NCI-H69 (cell line): Measurements from ENCODE around the gene DET1.
"Not testable (repeated sequence)": the region's sequence is repeated elsewhere in the genome, so short reads cannot be mapped to it uniquely, and the experiment has no call there.

Experiments
- DNase-seq: peaks from one replicate; lab custom pipeline; 2025; lab: John Stamatoyannopoulos, UW

DET1 gene

DNA sequence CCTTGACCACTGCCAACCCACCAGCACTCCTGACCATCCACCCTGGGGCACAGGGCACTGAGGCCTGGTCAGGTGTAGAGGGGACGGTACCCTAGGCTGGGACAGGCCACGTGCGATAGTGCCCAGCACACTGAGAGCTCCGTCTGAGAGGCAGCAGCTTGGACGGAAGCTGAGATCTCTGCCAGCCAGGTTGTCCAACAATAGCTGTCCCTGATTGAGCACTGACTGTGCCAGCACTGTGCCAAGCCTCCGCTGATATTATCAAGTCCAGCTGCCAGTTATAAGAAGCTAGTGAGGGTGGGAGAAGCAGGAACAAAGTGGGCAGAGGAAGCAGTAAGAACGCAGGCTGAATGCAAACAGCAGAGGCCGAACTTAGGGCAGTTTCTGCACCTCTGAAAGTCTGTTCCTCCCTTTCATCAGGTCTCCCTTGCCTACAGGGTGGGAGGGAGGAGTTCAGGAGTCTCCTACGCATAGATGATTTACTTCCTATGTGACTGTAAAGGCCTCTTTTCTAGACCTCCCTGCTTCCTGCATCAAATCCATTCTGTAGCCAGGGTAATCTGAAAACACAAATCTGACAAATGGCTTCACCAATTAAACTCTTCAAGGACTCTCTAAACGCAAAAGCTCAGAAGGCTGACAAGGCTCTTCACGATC, 49.2 kb downstream of the DET1 start:
- no peak for DNase-seq

DNA sequence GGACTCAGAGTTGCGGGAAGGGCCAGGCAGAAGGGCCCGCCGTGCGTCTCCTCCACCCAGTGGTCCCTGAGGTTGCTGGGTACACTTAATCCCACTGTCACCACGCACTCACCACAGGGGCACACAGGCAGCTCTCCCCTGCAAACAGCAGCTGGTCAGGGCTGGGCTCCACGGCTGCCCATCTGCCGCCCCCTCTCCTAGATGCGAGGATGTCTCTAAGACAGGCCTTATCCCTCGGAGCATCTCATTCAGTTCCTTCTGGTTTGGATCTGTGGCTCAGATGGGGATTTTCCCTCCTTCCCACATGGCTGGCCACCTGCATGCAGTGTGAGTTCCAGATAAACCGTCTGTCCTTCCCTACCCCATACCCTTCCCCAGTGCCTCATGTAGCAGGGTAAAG, 52.6 kb downstream of the DET1 start:
- DNase-seq, result peak; percentile 17

DNA sequence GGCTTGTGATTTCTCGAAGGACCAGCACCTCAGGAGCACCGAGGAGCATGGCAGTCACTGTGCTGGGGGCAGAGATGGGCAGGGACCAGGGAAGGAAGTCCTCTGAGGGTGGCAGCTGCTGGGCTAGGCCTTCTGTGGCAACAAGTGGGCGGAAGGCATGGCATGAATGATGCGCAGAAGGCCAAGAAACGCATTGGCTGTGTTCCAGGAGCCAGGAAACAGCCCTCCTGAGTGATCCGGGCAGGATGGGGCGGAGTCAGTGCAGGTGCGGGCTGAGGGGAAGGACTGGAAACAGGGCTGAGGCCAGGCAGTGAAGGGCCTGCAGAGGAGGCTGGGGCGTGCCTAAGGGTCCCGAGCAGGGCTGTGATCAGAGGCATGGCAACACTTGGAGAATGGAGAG, 55.3 kb downstream of the DET1 start:
- DNase-seq, result peak; percentile 77

DNA sequence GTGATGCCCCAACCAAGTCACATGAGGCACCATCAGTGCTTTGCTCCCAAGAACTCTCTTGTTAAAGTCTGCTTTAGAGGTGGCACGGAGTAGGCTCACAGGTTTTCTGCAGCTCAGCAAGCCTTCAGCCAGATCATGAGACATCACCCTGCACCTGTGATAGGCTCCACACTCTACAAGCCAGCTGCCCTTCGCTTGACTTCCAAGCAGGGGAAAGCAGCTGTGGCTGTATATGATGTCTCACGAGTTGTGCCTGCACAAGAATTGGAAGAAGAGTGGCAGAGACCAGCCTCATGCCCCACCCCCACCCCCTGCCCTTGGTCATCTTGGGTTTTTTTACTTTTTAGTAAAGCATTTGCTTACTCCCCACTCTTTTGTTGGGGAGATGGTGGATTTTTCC, 56.4 kb downstream of the DET1 start:
- no peak for DNase-seq

DNA sequence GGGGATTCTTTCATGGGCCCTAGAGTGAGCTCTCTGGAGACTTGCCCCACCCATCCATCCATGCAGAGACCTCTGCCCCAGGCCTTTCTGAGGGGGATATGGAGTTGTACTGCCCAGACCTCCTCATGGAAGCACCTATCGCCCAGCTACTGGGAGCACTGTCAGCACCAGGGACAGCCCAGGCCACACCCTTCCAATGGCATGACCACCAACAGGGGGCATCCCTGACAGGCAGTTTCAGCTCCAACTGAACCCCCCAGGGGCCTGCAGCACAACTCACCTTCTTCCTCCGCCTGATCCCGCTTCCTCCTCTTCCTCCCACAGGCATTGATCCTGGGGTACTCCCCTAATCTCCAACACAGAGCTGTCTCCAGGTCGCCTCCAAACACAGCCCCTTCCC, 57.2 kb downstream of the DET1 start:
- DNase-seq, result no peak

DNA sequence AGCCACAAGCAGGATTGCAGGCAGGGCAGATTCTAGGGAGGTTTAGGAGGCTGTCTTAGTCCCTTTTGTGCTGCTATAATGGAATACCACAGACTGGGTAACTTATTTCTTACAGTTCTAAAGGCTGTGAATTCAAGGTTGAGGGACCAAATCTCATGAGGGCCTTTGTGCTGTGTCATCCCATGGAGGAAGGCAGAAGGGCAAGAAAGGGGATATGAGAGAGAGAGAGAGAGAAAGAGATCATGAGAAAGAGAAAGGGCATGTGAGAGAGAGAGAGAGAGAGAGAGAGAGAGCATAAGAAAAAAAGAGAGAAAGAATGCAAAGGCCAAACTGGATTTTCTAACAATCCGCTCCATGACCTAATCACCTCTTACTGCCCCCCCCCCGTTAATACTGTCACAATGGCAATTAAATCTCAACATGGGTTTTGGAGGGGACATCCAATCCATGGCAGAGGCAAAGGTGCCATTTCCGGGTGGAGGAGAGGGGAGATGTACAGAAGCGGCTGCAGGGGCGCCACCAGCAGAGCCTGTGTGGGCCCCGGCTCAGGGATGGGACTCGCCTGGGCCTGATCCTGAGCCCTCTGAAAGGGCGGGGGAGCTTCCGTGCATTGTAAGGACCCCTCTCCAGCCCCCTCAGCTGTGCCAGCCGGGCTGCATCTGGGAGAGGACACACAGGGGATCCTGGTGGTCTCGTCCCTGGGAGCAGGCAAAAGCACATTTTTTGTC, 58.5 kb downstream of the DET1 start:
- DNase-seq, result no peak

DNA sequence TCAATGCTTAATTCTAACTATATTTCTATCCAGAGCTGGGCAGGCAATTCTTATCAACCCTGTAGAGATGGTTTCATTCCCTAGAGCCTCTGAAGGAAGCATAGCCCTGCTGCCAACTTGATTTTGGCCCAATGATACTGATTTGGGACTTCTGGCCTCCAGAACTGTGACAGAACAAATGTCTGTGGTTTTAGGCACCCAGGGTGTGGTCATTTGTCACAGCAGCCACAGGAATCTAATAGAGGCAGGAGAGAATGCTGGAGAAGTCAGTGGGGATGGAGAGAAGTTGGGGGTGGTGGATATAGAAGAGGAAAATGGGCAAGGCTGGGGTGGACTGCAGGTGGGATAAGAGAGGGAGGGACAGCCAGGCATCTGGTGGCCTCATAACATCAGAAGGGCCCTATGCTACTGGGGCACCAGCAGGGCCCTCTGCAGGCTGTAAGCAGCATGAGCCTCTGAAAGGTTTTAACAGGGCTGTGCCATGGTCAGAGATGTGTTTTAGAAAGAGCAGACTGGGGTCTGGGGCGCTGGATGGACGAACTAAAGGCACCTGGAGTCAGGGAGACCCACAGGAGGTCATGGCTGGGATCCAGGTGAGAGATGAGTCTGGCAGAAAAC, 59.2 kb downstream of the DET1 start:
- no peak for DNase-seq

DNA sequence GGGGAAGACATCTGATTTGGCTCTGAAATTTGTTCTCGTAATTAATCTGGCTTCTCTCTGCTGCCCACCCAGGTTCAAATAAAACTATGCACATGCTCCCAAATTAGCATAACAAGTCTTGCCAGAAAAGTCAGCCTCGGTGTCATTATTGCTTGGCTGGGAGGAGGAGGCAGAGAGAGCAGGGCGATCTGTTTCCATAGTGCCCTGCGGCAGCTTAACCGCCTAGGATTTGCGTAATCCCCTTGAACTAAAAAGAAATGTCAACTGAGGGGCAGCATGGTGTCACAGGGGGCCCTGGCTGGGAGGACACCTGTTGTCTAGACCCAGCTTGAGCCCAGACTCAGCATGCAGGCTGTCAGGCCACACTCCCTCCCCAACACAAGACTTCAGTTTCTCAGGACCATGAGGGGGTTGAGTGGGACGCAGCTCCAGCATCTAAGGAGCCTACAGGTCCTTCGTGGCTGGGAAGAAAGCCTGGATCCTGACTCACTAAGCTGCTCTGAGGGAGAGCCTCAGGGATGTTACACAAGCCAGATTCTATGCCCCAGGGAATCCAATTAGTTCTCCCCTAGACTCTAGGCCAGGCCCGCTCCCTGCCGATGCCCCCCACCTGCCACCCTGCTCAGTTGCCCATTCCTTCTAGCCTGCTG, 61.7 kb downstream of the DET1 start:
- DNase-seq, result peak; percentile 20

DNA sequence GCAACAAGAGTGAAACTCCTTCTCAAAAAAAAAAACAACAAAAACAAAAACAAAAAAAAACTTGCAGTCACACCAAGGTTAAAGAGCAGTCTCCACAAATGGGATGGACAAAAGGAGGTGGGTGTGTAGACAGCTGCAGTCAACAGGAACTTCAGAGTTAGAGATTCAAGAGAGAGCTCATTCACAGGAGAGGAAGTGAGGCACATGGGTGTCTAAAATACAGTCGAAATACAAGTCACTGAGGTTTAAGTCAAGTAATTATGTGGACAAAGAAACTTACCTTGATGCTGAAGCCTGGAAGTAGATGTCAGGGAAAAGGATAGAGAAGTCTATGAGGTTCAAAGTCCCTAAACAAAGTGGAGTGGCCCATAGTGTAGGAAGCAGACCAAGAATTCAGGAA, 64.2 kb downstream of the DET1 start:
- no peak for DNase-seq

DNA sequence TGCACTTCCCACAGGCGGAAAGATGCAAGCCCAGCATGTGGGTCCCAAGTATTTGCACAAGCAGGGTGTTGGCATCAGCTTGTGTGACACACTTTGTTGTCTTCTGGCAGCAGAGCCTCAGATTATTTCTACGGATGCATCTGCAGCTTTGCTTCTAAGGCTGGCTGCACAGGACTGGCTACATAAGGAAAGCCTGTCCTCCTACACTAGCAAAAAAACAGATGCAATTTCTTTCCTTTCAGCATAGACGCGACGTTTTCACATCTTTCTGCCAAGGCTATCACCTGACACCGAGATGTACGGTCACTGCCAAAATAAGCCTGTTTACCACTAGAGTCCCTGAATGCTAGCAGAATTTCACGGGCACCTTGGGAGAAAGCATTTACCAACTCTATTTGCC, 65.5 kb downstream of the DET1 start:
- DNase-seq, result no peak

DNA sequence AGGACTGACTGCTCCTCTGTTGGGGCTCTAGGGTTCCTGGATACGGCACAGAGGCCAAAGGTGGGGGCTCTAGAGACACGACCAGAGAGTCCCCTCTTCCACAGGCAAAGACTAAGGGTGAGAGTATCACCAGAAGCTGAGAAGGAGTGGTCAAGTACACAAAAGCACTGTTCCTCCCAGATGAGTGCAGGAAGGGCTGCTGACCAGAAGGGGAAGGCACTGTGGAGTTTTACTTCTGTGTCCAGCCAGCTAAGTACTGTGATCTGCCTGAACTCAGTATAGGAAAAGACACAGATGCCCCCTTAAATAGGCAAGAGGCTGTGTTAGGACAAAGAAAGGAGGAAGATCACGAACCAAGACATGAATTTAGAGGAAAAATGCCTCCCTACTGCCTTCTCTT, 67.3 kb downstream of the DET1 start:
- no peak for DNase-seq

DNA sequence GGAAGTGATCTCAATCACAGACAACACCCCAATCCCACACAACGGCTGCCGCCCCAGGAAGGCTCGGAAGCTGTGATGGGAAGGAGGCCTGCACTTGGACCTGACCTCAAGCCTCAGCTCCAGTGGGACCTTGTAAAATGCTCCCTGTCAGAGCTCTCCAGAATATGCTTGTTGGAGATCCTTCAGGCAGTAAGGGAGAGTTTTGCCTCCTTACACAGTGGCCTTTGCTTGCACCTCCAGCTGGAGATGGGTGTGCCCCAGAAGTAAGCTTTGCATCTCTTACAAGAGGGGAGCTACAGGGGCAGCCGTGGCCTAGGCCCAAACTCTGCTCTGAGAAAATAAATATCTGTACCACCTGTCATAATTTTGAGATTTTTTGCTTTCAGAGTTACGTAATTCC, 68.6 kb downstream of the DET1 start:
- DNase-seq, result no peak

DNA sequence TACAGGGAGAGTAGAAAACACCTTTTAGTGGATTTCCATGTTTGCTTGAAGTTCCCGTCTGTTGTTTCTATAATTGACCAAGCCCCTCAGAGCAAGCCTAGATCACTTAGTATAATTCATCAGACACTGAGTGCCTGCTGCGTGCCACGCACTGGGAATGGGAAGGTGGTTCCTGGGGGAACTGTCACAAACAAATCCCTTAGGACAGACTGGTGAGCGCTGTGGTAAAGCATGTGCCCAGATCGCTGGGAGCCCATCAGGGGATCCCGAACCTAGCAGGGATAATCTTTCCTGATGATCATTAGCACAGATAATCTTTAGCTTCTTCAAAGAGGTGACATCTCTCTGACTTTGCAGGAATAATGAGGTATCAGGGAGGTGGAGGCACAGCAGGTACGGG, 69.4 kb downstream of the DET1 start:
- no peak for DNase-seq

DNA sequence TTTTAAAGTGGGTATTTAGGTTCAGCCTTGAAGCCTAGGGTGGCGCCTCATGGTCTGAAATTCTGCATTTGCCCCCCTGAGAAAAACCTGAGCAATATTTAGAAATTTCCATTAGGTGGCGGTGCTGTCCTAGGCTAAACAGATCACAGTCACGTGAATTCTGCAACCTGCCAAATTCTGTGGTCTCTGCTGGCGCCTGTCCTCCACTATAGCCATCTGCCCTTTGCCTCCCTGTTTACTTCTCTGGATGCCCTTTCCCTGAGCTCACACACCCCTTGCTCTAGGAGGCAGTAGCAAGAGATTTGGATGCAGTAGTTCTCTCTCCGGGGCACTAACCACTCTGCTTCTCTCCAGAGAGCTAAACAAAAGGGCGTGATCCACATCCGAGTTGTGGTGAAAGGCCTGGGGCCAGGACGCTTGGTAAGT, 69.8 kb downstream of the DET1 start:
- DNase-seq, result peak; percentile 52

DNA sequence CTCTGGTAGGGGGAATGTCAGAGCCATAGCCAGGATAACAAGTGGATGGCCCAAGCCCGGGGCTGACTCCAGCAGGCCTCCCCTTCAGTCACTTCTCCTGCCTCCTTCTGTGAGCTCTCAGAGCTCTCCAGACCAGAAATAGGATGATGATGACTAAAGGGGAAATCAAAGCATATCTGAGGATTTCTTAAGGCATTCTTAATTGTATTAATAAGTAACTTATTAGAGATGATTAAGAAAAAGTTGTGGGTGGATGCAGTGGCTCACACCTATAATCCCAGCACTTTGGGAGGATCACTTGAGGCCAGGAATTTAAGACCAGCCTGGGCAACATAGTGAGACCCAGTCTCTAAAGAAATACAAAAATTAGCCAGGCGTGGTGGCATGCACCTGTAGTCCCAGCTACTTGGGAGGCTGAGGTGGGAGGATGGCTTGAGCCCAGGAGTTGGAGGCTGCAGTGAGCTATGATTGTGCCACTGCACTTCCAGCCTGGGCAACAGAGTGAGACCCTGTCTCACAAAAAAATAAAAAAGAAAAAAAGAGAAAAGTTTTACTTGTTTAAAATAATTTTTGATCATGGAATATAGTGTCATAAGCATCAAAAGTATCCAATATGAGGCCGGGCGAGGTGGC, 72.7 kb downstream of the DET1 start:
- not testable (repeated sequence) for DNase-seq

DNA sequence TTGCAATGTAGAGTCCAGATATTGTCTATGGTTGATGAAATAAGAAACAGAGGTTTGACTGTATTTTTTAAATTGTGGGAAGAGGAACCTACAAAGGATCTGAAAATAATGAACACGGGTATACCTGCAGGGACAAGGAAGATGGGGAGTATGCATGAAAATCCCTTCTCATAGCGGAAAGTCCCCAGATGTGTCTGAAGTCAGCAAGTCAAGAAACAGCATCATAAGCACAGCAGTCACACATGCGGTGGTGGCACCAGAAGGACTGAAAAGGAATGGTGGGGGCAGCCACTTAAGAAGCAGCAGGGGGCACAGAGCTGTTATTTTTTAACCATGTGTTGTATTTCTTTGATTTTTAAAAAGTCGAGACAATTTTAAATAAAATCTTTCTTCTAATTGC, 74.3 kb downstream of the DET1 start:
- DNase-seq, result no peak

DNA sequence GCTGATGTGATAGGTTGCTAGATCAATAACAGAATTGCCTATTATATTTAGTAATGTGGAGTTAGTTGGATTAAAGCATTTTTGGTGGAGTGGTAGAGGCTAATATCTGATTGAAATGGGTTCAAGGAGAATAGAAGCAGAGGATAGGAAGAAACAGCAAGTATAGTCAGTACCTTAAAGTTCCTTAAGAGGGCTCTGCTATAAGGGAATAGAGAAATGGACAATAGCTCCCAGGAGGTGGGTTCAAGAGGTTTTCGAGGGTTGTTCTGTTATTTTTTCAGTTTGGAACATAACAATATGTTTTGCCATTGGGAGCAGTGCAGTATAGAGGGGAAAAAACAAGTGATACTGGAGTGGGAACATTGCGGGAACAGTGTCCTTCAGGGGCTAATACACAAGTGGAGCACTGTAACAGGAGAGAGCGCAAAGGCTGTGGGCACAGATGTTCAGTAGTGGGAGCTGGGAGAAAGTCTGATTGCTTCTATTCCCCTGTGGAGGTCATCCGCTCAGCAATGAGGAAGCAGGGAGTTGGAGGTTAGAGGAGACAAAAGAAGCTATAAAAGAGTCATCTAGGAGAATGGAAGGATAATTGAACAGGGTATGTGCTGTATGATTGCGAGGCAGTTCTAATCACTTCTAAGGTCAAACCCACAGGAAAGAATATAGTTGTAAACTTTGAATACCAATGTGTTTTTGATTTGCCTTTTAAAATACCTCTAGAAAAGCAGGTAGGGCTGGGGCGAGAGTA, 75.7 kb downstream of the DET1 start:
- peak; percentile 19 for DNase-seq

DNA sequence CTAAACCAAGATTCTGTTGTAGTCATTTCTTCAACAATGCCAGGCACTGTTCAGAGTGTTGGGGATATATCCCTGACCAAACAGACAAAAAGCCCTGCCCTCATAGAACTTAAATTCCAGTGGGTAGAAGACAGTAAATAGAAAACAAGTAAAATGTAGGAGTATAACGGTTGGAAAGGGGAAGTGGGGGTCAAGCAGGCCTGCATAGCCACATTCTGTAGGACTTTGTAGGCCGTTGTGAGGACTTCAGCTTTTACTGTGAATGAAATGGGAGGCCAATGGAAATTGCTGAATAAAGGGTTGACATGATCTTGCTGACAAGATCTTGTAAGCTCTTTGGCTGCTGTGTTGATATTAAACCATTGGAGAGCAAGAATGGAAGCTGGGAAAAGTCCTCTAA, 77.2 kb downstream of the DET1 start:
- no peak for DNase-seq

DNA sequence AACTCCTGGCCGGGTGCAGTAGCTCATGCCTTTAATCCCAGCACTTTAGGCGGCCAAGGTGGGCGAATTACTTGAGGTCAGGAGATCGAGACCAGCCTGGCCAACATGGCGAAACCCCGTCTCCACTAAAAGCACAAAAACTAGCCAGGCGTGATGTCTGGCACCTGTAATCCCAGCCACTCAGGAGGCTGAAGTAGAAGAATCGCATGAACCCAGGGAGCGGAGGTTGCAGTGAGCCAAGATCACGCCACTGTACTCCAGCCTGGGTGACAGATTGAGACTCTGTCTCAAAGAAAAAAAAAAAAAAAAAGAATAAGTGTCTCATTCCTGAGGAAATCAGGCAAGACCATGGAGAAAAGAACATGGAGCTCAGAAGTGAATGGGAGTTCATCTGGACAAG, 77.8 kb downstream of the DET1 start:
- DNase-seq, result not testable (repeated sequence)

DNA sequence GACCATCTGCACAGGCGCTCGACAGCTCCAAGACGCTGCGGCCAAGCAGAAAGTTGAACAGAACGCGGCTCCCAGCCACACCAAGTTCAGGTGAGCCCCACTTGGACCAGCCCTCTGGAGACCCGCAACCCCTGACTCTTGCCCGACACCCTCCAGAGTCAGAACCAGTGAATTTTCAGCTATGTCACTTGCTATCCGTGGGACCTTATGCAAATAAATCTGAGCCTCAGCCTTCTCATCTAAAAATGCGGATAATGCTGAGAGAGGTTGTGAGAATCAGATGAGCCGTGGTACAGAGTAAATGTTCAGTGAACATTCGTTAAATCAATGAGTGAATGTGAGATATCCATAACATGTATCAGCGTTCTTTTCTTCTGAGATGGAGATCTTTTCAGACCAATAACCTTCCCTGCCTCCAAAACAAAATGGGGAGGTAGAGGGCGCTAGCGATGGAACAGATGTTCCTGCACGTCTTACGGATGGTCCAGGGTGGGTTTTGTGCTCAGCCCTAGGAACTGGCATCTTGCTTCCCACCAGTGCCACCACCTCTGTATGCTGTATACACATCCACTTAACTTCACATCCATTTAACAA, 78.4 kb downstream of the DET1 start:
- DNase-seq, result peak; percentile 19
